IPS DF 6.9 (cell line): ENCODE data around the gene WDR18.

Experiments
- DNase-seq: peaks from one replicate; pipeline ENCODE4 v3.0.0-alpha.2; 2013; ENCODE audit warnings: low read depth, low spot score
- H3K27ac ChIP-seq: one replicate; pipeline ENCODE4 v1.5.1; 2013; ENCODE audit warnings: low read length, control low read depth
- H3K27me3 ChIP-seq: 2 replicates; pipeline ENCODE4 v1.6.1; 2013; ENCODE audit warnings: mild to moderate bottlenecking, low read length; ENCODE audit not compliant: control insufficient read depth, insufficient read depth
- H3K36me3 ChIP-seq: 2 replicates; pipeline ENCODE4 v1.6.1; 2013; ENCODE audit warnings: low read length; ENCODE audit not compliant: control insufficient read depth, insufficient read depth
- H3K4me1 ChIP-seq: 2 replicates; pipeline ENCODE4 v1.6.1; 2013; ENCODE audit warnings: low read length; ENCODE audit not compliant: control insufficient read depth, insufficient read depth
- H3K4me3 ChIP-seq: 2 replicates; pipeline ENCODE4 v1.5.1; 2013; ENCODE audit warnings: mild to moderate bottlenecking, low read length
- H3K9me3 ChIP-seq: 2 replicates; pipeline ENCODE4 v1.6.1; 2013; ENCODE audit warnings: low read length, inconsistent platforms; ENCODE audit not compliant: control insufficient read depth, insufficient read depth
- WGBS: extraction: QIAGEN DNeasy Blood & Tissue Kit; methylation state at CpG from one replicate; pipeline ENCODE4 v1.1.7; 2013; ENCODE audit warnings: mixed read lengths, missing lambda C conversion rate; ENCODE audit not compliant: insufficient read length, insufficient coverage; 5-methylcytosine and 5-hydroxymethylcytosine counted together

Gene WDR18

DNA sequence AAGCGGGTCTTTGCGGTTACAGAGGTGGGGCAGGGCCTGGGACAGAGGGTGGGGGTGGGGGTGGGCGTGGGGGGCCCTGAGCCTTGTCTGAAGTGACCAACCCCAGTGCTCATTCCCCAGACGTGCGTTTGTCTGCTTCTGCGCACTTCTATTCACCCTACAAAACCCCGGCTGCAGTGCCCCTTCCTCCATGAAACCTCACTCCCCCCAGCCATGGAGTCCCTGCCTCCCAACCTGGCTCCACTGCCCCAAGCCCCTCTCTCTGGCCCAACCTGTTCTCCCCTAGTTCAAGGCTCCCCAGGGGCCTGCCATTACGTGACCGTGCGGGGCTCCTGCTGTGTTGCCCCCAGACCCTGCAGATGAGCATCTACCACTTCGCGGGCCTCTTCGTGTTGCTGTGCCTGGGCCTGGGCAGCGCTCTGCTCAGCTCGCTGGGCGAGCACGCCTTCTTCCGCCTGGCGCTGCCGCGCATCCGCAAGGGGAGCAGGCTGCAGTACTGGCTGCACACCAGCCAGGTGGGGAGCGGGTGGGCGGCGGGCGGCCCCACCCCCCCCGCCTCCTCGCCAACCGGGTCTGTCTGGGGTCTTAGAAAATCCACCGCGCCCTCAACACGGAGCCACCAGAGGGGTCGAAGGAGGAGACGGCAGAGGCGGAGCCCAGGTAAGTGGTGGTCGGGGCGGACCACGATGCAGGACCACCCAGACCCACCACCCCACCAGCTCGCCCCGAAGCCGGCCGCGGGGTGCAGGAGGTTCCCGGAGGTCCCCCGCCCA lies 24.3 kb downstream of the WDR18 start:
- no peaks in the 10 kb centered on the region for H3K9me3 ChIP-seq
- no peaks in the 10 kb centered on the region for H3K27me3 ChIP-seq
- no peaks in the 10 kb centered on the region; the same call in 1 of the 2 replicates for H3K4me1 ChIP-seq
- WGBS = no CpG with 5 or more reads among the region's 45 CpGs
- H3K36me3 ChIP-seq = peaks cover 28% of the 10 kb centered on the region
- H3K27ac ChIP-seq = no peak overlapping the region
- no peak for DNase-seq
- no peak overlapping the region for H3K4me3 ChIP-seq

GRCh38 chr19:1009041-1009980 lies 25.2 kb downstream of the WDR18 start:
- H3K4me1 ChIP-seq = no peaks in the 10 kb centered on the region; the same call in 1 of the 2 replicates
- H3K4me3 ChIP-seq = no peak overlapping the region
- no peaks in the 10 kb centered on the region for H3K27me3 ChIP-seq
- H3K9me3 ChIP-seq = no peaks in the 10 kb centered on the region
- H3K36me3 ChIP-seq = peaks cover 35% of the 10 kb centered on the region
- DNase-seq = no peak
- no peak overlapping the region for H3K27ac ChIP-seq
- no CpG with 5 or more reads among the region's 92 CpGs for WGBS

GRCh38 chr19:1009981-1010538 lies 25.9 kb downstream of the WDR18 start:
- Histone ChIP-seq H3K36me3 (peaks cover 35% of the 10 kb centered on the region), H3K27me3 (no peaks in the 10 kb centered on the region), H3K27ac (no peak overlapping the region), H3K9me3 (no peaks in the 10 kb centered on the region), H3K4me1 (no peaks in the 10 kb centered on the region; the same call in 1 of the 2 replicates), H3K4me3 (no peak overlapping the region)
- WGBS = no CpG with 5 or more reads among the region's 29 CpGs
- no peak for DNase-seq

GRCh38 chr19:1010586-1011510 lies 26.7 kb downstream of the WDR18 start:
- WGBS = no CpG with 5 or more reads among the region's 56 CpGs

GRCh38 chr19:1011831-1012333 lies 27.7 kb downstream of the WDR18 start:
- WGBS = no CpG with 5 or more reads among the region's 36 CpGs
- H3K4me3 ChIP-seq = no peak overlapping the region
- H3K27me3 ChIP-seq = no peaks in the 10 kb centered on the region
- DNase-seq = no peak
- H3K4me1 ChIP-seq = peaks cover 6% of the 10 kb centered on the region
- H3K27ac ChIP-seq = no peak overlapping the region
- no peaks in the 10 kb centered on the region for H3K9me3 ChIP-seq
- H3K36me3 ChIP-seq = peaks cover 35% of the 10 kb centered on the region

More at GRCh38 chr19:1010586-1011510, 26.7 kb downstream of the WDR18 start:
- no peak overlapping the region for H3K27ac ChIP-seq
- DNase-seq = no peak
- H3K36me3 ChIP-seq = peaks cover 35% of the 10 kb centered on the region
- H3K4me3 ChIP-seq = no peak overlapping the region
- H3K4me1 ChIP-seq = no peaks in the 10 kb centered on the region; the same call in 1 of the 2 replicates
- H3K9me3 ChIP-seq = no peaks in the 10 kb centered on the region
- no peaks in the 10 kb centered on the region for H3K27me3 ChIP-seq

- Histone ChIP-seq H3K27me3 (no peaks in the 10 kb centered on the region), H3K4me3 (no peak overlapping the region), H3K9me3 (no peaks in the 10 kb centered on the region), H3K36me3 (peaks cover 35% of the 10 kb centered on the region), H3K4me1 (peaks cover 10% of the 10 kb centered on the region), H3K27ac (no peak overlapping the region)
- no peak for DNase-seq
- WGBS = no CpG with 5 or more reads among the region's 18 CpGs
These were observed 28.2 kb downstream of the WDR18 start for GRCh38 chr19:1012334-1012733.

DNA sequence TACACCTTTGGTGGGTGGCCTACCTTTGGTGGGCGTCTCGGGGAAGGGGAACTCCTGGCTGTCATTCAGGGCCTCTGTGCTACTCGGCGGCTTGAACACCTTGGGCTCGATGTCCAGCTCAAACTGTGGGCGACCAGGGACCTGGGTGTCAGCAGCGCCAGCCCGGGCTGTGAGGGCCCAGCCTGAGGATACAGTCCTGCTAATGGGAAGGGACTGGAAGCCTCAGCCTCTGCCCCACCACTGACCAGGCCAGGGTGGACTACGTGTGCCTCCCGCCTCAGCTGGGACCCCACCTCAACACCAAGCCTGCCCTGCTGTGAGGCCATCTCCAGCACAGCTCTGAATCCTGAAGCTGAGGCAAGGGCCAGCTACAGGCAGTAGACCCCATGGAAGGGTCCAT lies 29.1 kb downstream of the WDR18 start:
- Histone ChIP-seq H3K36me3 (peaks cover 35% of the 10 kb centered on the region), H3K27me3 (no peaks in the 10 kb centered on the region), H3K27ac (no peak overlapping the region), H3K4me3 (no peak overlapping the region), H3K9me3 (no peaks in the 10 kb centered on the region), H3K4me1 (peaks cover 11% of the 10 kb centered on the region)
- DNase-seq = no peak
- WGBS = no CpG with 5 or more reads among the region's 10 CpGs

DNA sequence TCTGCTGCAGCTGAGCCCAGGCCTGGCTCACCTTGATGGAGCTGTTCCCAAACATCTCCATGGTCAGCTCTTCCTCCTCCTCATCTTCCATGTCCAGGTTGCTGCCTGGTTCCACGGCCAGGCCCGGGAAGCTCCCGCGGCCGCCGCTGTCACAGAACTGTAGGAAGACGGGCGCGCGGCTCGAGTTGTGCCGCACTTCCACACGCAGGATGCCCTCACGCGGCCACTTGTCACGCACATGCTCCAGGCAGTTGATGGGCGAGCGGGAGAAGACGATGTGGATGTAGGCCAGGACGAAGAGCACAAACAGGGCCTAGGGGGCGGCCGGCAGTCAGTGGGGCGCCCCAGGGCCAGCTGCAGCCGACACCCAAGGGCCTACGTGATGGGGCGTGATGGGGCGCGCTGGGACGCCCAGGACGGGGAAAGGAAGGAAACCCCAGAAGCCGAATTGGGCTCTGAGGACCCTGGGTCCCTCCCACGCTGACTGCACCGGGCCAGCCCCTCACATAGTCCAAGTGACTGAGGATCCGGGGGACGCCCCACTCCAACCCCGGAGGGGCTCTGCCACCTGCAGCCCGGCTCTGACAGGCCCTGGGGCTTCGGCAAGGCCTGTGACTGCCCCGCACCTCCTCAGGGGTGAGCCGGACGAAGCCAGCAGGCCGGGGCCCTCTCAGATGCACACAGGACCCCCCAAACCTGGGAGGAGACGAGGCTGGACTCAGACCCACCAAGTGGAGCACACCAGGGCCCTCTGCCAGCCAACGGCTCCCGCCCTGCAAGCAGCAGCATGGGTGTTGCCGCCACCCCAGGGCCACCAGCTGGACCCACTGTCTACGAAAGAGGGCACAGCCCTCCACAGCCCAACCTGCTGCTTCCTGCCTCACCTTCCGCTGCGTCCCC lies 30.3 kb downstream of the WDR18 start:
- no peak for DNase-seq
- Histone ChIP-seq H3K27me3 (no peaks in the 10 kb centered on the region), H3K4me1 (peaks cover 13% of the 10 kb centered on the region), H3K36me3 (peaks cover 35% of the 10 kb centered on the region), H3K4me3 (no peak overlapping the region), H3K9me3 (no peaks in the 10 kb centered on the region), H3K27ac (no peak overlapping the region)
- no CpG with 5 or more reads among the region's 49 CpGs for WGBS
